ENCODE results near the gene TRIM31.

DNA sequence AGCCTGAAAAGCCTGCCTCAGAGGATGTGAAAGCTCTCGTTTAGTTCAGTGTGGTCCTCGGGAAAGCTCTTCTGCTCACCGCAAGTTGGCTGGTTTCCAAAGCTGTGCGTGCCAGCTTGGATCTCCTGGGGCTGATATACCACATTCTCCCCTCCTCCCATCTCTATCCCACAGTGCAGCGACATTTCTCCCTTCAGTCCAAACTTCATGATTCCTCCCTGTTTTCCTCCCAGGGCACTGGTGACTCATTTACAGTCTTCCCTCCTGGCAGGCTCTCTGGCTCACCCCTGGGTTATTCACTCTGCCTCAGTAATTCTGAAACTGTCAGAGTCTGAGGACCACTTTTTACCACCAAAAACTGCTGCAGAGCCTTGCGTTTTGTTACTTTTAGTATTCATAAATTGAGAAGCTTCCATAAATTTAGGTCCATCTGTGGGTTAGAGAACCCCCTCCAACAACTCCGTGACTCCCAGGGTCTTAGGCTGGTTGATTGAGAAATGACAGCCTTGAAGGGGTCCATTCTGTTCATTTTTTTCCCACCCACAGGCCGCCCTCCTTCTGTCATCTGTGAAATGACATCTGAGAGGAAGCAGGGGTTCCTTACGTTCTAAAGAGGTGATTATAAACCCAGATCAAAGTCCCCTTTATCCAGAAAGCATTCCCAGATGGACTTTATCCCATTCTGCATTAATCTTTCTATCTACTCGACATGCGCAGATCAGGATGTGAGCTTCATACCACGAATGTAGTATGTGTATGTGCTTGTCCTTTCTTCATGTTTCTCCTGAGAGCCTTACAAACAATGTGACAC is 42.0 kb upstream of the TRIM31 start:
- TF ChIP-seq TEAD4 (IDR thresholded peaks at IDR 0.05) (no peak), CREB1 (IDR thresholded peaks at IDR 0.05; ENCODE audit: low read depth) (no peak), EP300 (IDR thresholded peaks at IDR 0.05; ENCODE audit: borderline replicate concordance) (no peak), TAF1 (IDR thresholded peaks at IDR 0.05; ENCODE audit: low read depth) (no peak), RAD21 (IDR thresholded peaks at IDR 0.05; ENCODE audit: low read depth) (no peak), EGR1 (IDR thresholded peaks at IDR 0.05) (no peak), YY1 (IDR thresholded peaks at IDR 0.05; ENCODE audit: low read depth) (no peak), ZBTB7A (IDR thresholded peaks at IDR 0.05; ENCODE audit: low read depth) (no peak)
- TF ChIP-seq, protein P1, sequence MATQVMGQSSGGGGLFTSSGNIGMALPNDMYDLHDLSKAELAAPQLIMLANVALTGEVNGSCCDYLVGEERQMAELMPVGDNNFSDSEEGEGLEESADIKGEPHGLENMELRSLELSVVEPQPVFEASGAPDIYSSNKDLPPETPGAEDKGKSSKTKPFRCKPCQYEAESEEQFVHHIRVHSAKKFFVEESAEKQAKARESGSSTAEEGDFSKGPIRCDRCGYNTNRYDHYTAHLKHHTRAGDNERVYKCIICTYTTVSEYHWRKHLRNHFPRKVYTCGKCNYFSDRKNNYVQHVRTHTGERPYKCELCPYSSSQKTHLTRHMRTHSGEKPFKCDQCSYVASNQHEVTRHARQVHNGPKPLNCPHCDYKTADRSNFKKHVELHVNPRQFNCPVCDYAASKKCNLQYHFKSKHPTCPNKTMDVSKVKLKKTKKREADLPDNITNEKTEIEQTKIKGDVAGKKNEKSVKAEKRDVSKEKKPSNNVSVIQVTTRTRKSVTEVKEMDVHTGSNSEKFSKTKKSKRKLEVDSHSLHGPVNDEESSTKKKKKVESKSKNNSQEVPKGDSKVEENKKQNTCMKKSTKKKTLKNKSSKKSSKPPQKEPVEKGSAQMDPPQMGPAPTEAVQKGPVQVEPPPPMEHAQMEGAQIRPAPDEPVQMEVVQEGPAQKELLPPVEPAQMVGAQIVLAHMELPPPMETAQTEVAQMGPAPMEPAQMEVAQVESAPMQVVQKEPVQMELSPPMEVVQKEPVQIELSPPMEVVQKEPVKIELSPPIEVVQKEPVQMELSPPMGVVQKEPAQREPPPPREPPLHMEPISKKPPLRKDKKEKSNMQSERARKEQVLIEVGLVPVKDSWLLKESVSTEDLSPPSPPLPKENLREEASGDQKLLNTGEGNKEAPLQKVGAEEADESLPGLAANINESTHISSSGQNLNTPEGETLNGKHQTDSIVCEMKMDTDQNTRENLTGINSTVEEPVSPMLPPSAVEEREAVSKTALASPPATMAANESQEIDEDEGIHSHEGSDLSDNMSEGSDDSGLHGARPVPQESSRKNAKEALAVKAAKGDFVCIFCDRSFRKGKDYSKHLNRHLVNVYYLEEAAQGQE (IDR thresholded peaks at IDR 0.05; ENCODE audit: low read depth), result no peak
- TF ChIP-seq, protein P2, sequence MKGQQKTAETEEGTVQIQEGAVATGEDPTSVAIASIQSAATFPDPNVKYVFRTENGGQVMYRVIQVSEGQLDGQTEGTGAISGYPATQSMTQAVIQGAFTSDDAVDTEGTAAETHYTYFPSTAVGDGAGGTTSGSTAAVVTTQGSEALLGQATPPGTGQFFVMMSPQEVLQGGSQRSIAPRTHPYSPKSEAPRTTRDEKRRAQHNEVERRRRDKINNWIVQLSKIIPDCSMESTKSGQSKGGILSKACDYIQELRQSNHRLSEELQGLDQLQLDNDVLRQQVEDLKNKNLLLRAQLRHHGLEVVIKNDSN (IDR thresholded peaks at IDR 0.05), result no peak
- TF ChIP-seq, protein P3, sequence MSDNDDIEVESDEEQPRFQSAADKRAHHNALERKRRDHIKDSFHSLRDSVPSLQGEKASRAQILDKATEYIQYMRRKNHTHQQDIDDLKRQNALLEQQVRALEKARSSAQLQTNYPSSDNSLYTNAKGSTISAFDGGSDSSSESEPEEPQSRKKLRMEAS (IDR thresholded peaks at IDR 0.05), result no peak
